Prostate gland (tissue), 1 donor: Measurements from ENCODE around the gene VAPB.

ENCODE experiments used
- POLR2A ChIP-seq: fragments of 450-650 bp; IDR thresholded peaks from one replicate; pipeline ENCODE4 v1.6.1; 2016; ENCODE audit warnings: antibody characterized with exemption, mild to moderate bottlenecking
- POLR2AphosphoS5 ChIP-seq: sonication (generic); formaldehyde crosslinking; IDR thresholded peaks from one replicate; pipeline ENCODE4 v1.6.1; 2017; ENCODE audit warnings: antibody characterized with exemption

- TF ChIP-seq POLR2AphosphoS5 (no peak), POLR2A (no peak)
Observed at GRCh38 chr20:58463256-58463655, 74.2 kb downstream of the VAPB start.
